HT1080 (cell line): Measurements from ENCODE around the gene ODAD4. TPM values are rescaled to one million over a fixed set of nuclear protein-coding genes. Genes with fewer than 3 reads are reported as not detected.

Source experiments
- DNase-seq: peaks from one replicate; pipeline ENCODE4 v3.0.0-alpha.2; 2015; ENCODE audit warnings: low read depth
- polyA plus RNA-seq, 2 experiments: library from polyadenylated mRNA; depleted of rRNA; stranded (reverse); fragments of >200 nt; gene quantifications; 2 replicates each; pipeline ENCODE4 v1.2.3, GENCODE V29; 2015
- total RNA-seq: library from RNA; depleted of rRNA; stranded (reverse); fragments of >200 nt; shearing (Covaris generic); gene quantifications from 2 replicates; pipeline ENCODE4 v1.2.3, GENCODE V29; 2014; rRNA removed

Gene ODAD4
- total RNA-seq, result 0.10 TPM in 1 of 2 replicates, not detected in the other
- polyA plus RNA-seq (2015; cell fraction: cytosol; rRNA removed), result 0.21 and 0.98 TPM in 2 replicates
- 0.74 and 2.6 TPM in 2 replicates for polyA plus RNA-seq (2015; cell fraction: nucleus; rRNA removed)

DNA sequence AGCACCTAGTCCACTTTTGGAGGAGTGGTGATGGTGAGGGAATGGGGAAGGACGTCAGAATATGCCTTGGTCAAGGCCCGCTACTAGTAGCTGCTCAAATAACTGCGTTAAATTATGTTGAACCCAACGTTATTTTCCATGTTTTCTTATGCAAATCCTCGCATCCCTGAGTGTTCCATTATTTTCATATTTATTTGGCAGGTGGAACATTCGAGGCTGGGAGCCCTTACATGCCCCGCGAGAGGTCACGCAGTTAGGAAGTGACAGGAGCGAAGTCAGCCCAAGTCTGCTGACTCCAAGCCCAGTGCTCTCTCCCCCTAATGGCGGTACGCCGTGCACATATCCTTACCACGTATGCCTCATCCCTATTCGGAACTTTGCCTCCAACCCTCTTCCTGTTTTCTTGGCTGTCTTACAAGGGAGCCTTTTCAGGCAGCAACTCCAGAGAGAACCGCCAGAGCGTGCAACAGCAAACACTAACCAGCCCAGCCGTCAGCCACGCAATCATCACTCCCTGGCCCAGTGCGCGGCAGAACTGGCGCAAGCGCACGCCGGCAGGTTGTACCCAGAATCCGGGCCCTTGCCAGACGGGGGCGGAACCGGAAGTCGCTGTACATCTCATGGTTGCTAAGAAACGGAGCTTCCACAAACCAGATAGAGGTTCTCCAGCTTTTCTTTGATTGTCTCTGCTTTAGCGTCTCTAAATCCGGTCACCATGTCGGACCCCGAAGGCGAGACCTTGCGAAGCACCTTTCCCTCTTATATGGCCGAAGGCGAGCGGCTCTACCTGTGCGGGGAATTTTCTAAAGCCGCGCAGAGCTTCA, at the start of gene ODAD4:
ODAD4 (plus strand) TSS at position 609 of the 824 bp plus-strand sequence; CDS start at position 716, 107 bp downstream.
- DNase-seq, result peak; percentile 97

- DNase-seq, result no peak
Observed at GRCh38 chr17:41882756-41883155, 47.7 kb upstream of the ODAD4 start.

DNA sequence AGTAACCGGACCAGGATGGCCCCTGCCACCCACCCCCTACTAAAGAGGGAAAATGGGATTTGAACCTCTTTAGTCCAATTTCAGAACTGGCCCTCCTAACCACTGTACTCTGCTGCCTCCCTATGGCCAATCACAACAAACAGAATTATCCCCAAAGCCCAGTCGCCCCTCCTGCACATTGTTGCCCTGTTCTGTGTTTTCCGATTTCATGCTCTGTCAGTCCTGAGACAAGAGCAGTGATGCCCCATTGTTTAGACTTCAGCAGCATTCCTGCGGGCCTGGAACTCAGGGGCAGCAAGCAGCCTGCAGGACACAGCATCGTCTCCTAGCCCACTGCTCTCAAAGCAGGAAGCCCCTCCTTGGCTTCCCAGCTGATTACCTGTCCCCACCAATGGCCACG, 44.7 kb upstream of the ODAD4 start:
- no peak for DNase-seq

DNA sequence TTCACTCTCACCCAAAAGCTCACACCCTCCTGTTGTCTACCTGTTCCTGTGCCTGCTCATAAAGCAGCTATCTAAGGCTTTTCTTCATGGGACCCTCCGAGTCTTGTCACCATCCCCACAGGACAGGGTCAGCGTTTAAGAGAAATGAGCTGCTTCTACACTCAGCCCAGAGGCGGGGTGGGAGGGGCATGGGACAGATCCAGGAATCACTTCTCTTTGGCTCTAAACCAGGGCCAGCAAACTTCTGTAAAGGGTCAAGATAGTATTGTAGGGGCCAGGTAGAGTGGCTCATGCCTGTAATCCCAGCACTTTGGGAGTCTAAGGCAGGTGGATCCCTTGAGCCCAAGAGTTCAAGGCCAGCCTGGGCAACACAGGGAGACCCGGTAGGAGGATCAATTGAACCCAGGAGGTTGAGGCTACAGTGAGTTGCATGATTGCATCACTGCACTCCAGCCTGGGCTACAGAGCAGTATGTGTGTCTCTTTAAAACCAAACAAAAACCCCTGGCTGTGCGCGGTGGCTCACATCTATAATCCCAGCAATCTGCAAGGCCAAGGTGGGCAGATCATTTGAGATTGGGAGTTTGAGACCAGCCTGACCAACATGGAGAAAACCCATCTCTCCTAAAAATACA, 42.0 kb upstream of the ODAD4 start:
- DNase-seq, result no peak

DNA sequence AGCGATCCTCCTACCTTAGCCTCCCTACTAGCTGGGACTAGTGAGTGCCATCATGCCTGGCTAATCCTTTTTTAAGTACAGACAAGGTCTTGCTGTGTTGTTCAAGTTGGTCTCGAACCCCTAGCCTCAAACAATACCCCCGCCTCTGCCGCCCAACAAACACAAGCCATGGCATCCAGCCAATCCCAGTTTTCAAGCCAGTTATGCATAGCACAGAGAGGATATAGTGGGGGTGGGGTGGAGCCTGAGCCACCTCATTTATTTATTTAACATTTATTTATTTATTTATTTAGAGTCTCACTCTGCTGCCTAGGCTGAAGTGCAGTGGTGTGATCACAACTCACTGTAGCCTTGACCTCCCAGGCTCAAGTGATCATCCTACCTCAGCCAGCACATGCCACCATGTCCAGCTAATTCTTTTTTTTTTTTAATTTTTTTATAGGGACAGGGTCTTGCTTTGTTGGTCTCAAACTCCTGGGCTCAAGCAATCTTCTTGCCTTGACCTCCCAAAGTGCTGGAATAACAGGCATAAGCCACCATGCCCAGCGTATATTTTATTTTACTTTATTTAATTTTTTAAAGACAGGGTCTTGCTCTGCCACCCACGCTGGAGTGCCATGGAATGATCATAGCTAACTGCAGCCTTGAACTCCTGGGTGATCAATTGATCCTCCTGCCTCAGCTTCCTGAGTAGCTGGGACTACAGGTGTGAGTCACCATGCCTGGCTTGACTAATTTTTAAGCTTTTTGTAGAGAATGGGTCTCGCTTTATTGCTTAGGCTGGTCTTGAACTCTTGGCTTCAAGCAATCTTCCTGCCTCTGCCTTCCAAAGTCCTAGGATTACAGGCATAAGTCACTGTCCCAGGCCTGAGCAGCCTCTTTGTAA, 39.0 kb upstream of the ODAD4 start:
- DNase-seq, result no peak

- DNase-seq, result no peak
Observed at GRCh38 chr17:41892021-41892376, 38.4 kb upstream of the ODAD4 start.

GRCh38 chr17:41893384-41893783, 37.0 kb upstream of the ODAD4 start:
- DNase-seq, result no peak

- DNase-seq, result peak; percentile 41
Observed at GRCh38 chr17:41894791-41895331, 35.6 kb upstream of the ODAD4 start.

- DNase-seq, result no peak
Observed at GRCh38 chr17:41895617-41896016, 34.8 kb upstream of the ODAD4 start.

DNA sequence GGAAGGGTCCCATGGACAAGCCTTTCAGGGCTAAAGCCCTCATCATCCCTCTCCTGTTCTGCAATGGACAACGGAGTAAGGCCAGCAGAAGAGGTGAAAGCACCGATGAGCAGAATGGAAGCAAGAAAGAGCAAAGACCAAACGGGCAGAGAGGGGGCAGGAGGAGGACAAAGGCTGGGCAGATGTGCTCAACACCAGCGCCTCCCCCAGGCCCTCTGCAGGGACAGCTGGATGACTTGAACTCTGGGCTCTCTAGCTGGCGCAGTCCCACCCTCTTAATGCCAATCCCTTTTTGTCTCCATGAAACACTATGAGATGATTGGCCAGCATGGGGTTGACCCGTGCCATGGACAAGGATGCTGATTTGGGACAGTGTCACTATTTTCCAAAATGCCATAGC, 33.7 kb upstream of the ODAD4 start:
- DNase-seq, result no peak

DNA sequence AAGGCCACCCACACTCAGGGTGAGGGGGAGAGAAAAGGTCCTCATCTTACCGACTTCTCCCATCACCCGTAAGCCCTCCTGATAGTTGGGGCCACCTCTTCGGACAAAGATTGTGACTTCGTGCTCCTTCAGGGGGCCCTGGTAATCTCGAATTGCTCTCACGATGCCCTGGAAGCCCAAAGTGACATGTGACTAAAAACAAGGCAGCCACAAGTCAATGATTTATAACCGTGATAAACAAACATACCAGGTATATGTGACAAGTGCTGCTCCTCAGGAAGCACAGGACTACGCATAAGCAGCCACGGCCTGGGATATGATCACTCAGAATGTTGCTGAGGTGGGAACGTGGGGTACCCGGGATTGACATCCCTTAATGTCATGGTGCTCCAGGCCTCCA, 28.8 kb upstream of the ODAD4 start:
- no peak for DNase-seq

DNA sequence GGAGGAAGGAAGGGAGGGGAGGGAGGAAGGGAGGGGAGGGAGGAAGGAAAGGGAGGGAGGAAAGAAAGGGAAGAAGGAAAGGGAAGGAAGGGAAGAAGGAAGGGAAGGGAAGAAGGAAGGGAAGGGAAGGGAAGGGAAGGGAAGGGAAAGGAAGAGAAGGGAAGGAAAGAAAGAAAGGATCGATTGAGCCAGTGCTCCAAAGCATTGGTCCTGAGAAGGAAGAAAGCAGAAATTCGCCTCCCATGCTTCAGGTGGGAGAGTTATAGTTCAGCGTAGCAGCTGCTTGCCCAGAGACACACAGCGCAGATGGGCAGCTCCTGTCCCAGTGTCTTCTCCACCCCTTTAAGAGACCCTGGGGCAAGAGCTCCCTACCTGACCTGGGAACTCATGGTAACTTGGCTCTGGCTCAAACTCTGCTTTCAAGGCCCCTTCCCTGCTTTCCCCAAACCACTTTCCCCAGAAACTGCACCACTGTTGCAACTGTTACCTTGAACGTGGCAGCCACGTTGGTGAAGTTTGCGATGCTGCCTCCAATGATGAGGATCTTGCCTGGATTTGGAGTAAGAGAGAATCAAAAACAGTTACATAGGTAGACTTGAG, 26.1 kb upstream of the ODAD4 start:
- DNase-seq, result no peak

- DNase-seq, result no peak
Observed at GRCh38 chr17:41905172-41905571, 25.2 kb upstream of the ODAD4 start.

- no peak for DNase-seq
Observed at GRCh38 chr17:41906465-41907184, 23.8 kb upstream of the ODAD4 start.

DNA sequence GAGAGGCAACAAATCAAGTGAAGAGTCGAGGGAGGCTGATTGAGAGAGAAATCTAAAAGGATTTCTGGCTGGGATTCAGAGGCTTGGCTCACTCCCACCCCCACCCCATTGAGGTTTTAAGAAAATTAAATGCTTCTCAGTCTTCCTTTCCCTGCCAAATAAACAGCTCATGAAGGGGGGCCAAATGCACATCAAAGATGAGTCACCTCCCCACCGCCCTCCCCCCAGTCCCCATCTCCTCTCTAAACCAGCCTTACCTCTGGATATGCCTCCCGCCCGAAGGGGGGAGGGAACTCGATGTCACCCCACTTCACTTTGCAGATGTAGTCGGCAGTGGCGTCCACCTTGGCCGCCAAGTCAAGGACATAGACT, 23.2 kb upstream of the ODAD4 start:
- DNase-seq, result peak; percentile 62

GRCh38 chr17:41907633-41908539, 22.5 kb upstream of the ODAD4 start:
- no peak for DNase-seq

- DNase-seq, result no peak
Observed at GRCh38 chr17:41909088-41909487, 21.3 kb upstream of the ODAD4 start.

DNA sequence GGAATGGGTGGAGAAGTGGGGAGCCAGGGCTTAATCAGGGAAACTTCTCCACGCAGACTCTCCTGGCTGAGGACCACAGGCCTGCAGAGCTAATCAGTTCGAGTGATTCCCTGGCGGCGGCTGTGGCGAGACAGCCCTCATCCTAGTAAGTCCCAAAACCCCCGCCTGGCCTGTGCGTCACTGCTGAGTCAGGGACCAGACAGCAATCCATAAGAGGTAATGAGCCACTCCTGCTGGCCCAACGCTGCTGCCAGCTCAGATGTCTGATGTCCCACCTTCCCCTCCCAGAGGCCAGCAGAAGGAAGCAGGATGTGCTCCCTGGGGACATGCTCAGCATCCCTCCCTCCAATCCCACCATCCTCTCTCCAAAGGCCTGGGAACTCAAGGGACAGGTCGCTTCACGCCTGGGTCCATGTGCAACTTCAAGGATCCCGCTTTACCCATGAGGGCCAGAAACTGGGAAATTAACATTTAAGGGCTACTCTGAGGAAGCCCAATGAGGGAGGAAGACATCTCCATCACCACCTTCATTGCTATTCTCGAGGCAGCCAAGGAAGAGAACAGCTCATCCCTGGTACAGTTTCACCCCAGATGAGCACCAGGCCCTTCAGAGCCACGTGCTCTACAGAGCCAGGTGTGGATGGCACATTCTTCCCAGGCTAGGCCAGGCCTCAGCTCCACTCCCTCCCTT, 19.6 kb upstream of the ODAD4 start:
- DNase-seq, result peak; percentile 98

DNA sequence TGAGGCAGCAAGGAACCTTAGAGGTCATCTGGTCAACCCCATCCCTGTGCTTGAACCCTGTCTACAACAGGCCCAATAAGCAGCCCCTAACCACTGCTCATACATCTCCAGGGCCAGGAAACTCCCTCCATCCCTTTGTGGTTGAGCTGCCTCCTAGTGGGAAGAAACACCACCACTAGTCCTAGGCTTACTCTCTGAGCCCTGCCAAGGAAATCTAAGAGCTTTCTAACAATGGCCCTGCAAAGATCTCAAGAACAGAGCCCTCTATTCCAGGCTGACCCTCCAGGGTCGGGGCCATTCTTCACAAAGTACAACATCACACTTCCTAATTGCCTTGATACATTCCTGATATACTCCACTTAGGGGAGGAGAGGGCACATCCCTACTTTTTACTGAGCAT, 17.5 kb upstream of the ODAD4 start:
- no peak for DNase-seq
